DND-41 (cell line): Measurements from ENCODE around the gene EGFL6.

Experiments used
- EZH2 ChIP-seq: IDR thresholded peaks from 3 replicates; pipeline ENCODE4 v1.6.1; 2012; ENCODE audit warnings: borderline replicate concordance, low read depth, mild to moderate bottlenecking, moderate library complexity, low read length, inconsistent platforms; ENCODE audit not compliant: severe bottlenecking
- TF ChIP-seq, protein P1 (sequence below): IDR thresholded peaks from 2 replicates; pipeline ENCODE4 v1.5.1; 2012; ENCODE audit warnings: borderline replicate concordance, low read length, moderate library complexity, mild to moderate bottlenecking; ENCODE audit not compliant: poor library complexity, severe bottlenecking; ENCODE audit errors: extremely low read depth

GRCh38 chrX:13538414-13538813 lies 31.0 kb upstream of the EGFL6 start:
- no peak for TF ChIP-seq EZH2
- TF ChIP-seq, protein P1, sequence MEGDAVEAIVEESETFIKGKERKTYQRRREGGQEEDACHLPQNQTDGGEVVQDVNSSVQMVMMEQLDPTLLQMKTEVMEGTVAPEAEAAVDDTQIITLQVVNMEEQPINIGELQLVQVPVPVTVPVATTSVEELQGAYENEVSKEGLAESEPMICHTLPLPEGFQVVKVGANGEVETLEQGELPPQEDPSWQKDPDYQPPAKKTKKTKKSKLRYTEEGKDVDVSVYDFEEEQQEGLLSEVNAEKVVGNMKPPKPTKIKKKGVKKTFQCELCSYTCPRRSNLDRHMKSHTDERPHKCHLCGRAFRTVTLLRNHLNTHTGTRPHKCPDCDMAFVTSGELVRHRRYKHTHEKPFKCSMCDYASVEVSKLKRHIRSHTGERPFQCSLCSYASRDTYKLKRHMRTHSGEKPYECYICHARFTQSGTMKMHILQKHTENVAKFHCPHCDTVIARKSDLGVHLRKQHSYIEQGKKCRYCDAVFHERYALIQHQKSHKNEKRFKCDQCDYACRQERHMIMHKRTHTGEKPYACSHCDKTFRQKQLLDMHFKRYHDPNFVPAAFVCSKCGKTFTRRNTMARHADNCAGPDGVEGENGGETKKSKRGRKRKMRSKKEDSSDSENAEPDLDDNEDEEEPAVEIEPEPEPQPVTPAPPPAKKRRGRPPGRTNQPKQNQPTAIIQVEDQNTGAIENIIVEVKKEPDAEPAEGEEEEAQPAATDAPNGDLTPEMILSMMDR: no peak
